ENCODE results near the gene OR2A25.
"Not testable (repeated sequence)": the region's sequence is repeated elsewhere in the genome, so short reads cannot be mapped to it uniquely, and the experiment has no call there.

Gene OR2A25

GRCh38 chr7:144036302-144036885 is 33.2 kb upstream of the OR2A25 start:
- in situ Hi-C loops (cut with MboI; ENCODE audit: low pct_unique_long_range_greater_than_20kb, low sequenced_read_pairs, unreplicated experiment): no loop called here
- DNase-seq (ENCODE audit: low spot score): no peak
- no peak for TF ChIP-seq CTCF (IDR thresholded peaks at IDR 0.05; ENCODE audit: extremely low read depth, insufficient read depth, missing control alignments)

GRCh38 chr7:144037414-144038035 is 32.1 kb upstream of the OR2A25 start:
- no peak for TF ChIP-seq CTCF (IDR thresholded peaks at IDR 0.05; ENCODE audit: extremely low read depth, insufficient read depth, missing control alignments)
- DNase-seq (ENCODE audit: low spot score): no peak
- in situ Hi-C loops (cut with MboI; ENCODE audit: low pct_unique_long_range_greater_than_20kb, low sequenced_read_pairs, unreplicated experiment): no loop called here

GRCh38 chr7:144038887-144039286 is 30.7 kb upstream of the OR2A25 start:
- in situ Hi-C loops (cut with MboI; ENCODE audit: low pct_unique_long_range_greater_than_20kb, low sequenced_read_pairs, unreplicated experiment): no loop called here
- DNase-seq (ENCODE audit: low spot score): no peak
- TF ChIP-seq CTCF (IDR thresholded peaks at IDR 0.05; ENCODE audit: extremely low read depth, insufficient read depth, missing control alignments): no peak

GRCh38 chr7:144048648-144049047 is 21.0 kb upstream of the OR2A25 start, which contains the start of gene OR2A5:
TSS of gene OR2A5 (plus strand) at chr7:144048948. CDS start at chr7:144050402, 1,454 bp downstream.
- in situ Hi-C loops (cut with MboI; ENCODE audit: low pct_unique_long_range_greater_than_20kb, low sequenced_read_pairs, unreplicated experiment): no loop called here
- DNase-seq (ENCODE audit: low spot score): no peak

GRCh38 chr7:144049491-144049890 is 20.1 kb upstream of the OR2A25 start:
- in situ Hi-C loops (cut with MboI; ENCODE audit: low pct_unique_long_range_greater_than_20kb, low sequenced_read_pairs, unreplicated experiment): no loop called here
- no peak for DNase-seq (ENCODE audit: low spot score)
- TF ChIP-seq CTCF (IDR thresholded peaks at IDR 0.05; ENCODE audit: extremely low read depth, insufficient read depth, missing control alignments): no peak

More at GRCh38 chr7:144048648-144049047, 21.0 kb upstream of the OR2A25 start, which contains the start of gene OR2A5:
- no peak for TF ChIP-seq CTCF (IDR thresholded peaks at IDR 0.05; ENCODE audit: extremely low read depth, insufficient read depth, missing control alignments)

- in situ Hi-C loops (cut with MboI; ENCODE audit: low pct_unique_long_range_greater_than_20kb, low sequenced_read_pairs, unreplicated experiment): no loop called here
Measured at GRCh38 chr7:144050093-144050492, 19.5 kb upstream of the OR2A25 start.

GRCh38 chr7:144050884-144051283 is 18.7 kb upstream of the OR2A25 start:
- DNase-seq (ENCODE audit: low spot score); in situ Hi-C loops (cut with MboI; ENCODE audit: low pct_unique_long_range_greater_than_20kb, low sequenced_read_pairs, unreplicated experiment): not testable (repeated sequence)

More at GRCh38 chr7:144050093-144050492, 19.5 kb upstream of the OR2A25 start:
- DNase-seq (ENCODE audit: low spot score): no peak
- no peak for TF ChIP-seq CTCF (IDR thresholded peaks at IDR 0.05; ENCODE audit: extremely low read depth, insufficient read depth, missing control alignments)

All from GM13977 (cell line).